GM12872 (cell line): ENCODE measurements around the gene GGT1.

Experiments
- CTCF ChIP-seq: IDR thresholded peaks from 3 replicates; pipeline ENCODE4 v1.5.1; 2011; ENCODE audit warnings: low read depth, mild to moderate bottlenecking, low read length, moderate library complexity; ENCODE audit not compliant: insufficient read depth

The GGT1 gene

GRCh38 chr22:24591286-24591830 lies 11.6 kb upstream of the GGT1 start:
- TF ChIP-seq CTCF: no peak

- no peak for TF ChIP-seq CTCF
Measured at GRCh38 chr22:24592058-24592850, 10.7 kb upstream of the GGT1 start.

- no peak for TF ChIP-seq CTCF
Measured at GRCh38 chr22:24592851-24593558, 10.0 kb upstream of the GGT1 start, which contains the start of gene LRRC75B. TSS of gene LRRC75B (minus strand) at chr22:24593073. CDS start at chr22:24593039, 34 bp downstream.

- TF ChIP-seq CTCF: no peak
Measured at GRCh38 chr22:24593836-24594568, 9.0 kb upstream of the GGT1 start.

GRCh38 chr22:24594569-24595120 lies 8.3 kb upstream of the GGT1 start:
- no peak for TF ChIP-seq CTCF

- TF ChIP-seq CTCF: no peak
Measured at GRCh38 chr22:24595228-24595627, 7.8 kb upstream of the GGT1 start.
